Uterus (tissue), 2 donors: ENCODE results near the gene LPP.

Experiments
- CTCF ChIP-seq, 4 experiments: fragments of 200-600 bp in 2 of 4; fragments of 450-650 bp in 2 of 4; sonication (generic) in 2 of 4; IDR thresholded peaks; one replicate each; pipeline ENCODE4 v1.5.1; 2016 to 2019; ENCODE audit warnings: antibody characterized with exemption in 4 of 4, mild to moderate bottlenecking in 2 of 4, moderate library complexity in 1 of 4
- POLR2A ChIP-seq, 2 donors: fragments of 450-650 bp; IDR thresholded peaks; one replicate each; pipeline ENCODE4 v1.6.1; 2016; ENCODE audit warnings: antibody characterized with exemption in 2 of 2, mild to moderate bottlenecking in 1 of 2, moderate library complexity in 1 of 2

- TF ChIP-seq CTCF (IDR thresholded peaks at IDR 0.05) = no peak
- no peak for TF ChIP-seq POLR2A (IDR thresholded peaks at IDR 0.05)
Observed at GRCh38 chr3:188507244-188507720, 353.3 kb downstream of the LPP start.
